Measurements from ENCODE around the gene PELI3. TPM values are rescaled to one million over a fixed set of nuclear protein-coding genes. Genes with fewer than 3 reads are reported as not detected.
A peak's percentile ranks its signal among the peaks of the same experiment; 100 is the strongest.
"Not testable (repeated sequence)": the region's sequence is repeated elsewhere in the genome, so short reads cannot be mapped to it uniquely, and the experiment has no call there.

The PELI3 gene
- total RNA-seq, 2 donors from 2014 or later, result 29.1 to 47.1 TPM

GRCh38 chr11:66432597-66432996 is 34.1 kb upstream of the PELI3 start:
- TF ChIP-seq, protein P1, sequence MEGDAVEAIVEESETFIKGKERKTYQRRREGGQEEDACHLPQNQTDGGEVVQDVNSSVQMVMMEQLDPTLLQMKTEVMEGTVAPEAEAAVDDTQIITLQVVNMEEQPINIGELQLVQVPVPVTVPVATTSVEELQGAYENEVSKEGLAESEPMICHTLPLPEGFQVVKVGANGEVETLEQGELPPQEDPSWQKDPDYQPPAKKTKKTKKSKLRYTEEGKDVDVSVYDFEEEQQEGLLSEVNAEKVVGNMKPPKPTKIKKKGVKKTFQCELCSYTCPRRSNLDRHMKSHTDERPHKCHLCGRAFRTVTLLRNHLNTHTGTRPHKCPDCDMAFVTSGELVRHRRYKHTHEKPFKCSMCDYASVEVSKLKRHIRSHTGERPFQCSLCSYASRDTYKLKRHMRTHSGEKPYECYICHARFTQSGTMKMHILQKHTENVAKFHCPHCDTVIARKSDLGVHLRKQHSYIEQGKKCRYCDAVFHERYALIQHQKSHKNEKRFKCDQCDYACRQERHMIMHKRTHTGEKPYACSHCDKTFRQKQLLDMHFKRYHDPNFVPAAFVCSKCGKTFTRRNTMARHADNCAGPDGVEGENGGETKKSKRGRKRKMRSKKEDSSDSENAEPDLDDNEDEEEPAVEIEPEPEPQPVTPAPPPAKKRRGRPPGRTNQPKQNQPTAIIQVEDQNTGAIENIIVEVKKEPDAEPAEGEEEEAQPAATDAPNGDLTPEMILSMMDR (IDR thresholded peaks at IDR 0.05), result no peak
- DNase-seq (ENCODE audit: low spot score) (no peak), ATAC-seq (ENCODE audit: insufficient number of reproducible peaks, low FRiP score, low read depth) (no peak)
- no peak overlapping the region for H3K4me3 ChIP-seq
- H3K4me1 ChIP-seq (ENCODE audit: control insufficient read depth in 1 of 2, low read depth in 2 of 2), result peaks cover 0 to 1% of the 10 kb centered on the region in 2 donors
- peaks cover 20% of the 10 kb centered on the region for H3K36me3 ChIP-seq
- H3K27me3 ChIP-seq (replicated peaks; ENCODE audit: insufficient read depth), result no peaks in the 10 kb centered on the region
- no peaks in the 10 kb centered on the region for H3K9me3 ChIP-seq
- H3K27ac ChIP-seq, result no peak overlapping the region

GRCh38 chr11:66437979-66438503 is 28.7 kb upstream of the PELI3 start:
- no peak for DNase-seq (ENCODE audit: low spot score)
- Histone ChIP-seq H3K4me1 (ENCODE audit: control insufficient read depth in 1 of 2, low read depth in 2 of 2) (peaks cover 0 to 10% of the 10 kb centered on the region in 2 donors), H3K27ac (peak overlapping the region; percentile 80 to 83), H3K36me3 (peaks cover 20% of the 10 kb centered on the region), H3K9me3 (no peaks in the 10 kb centered on the region), H3K27me3 (replicated peaks; ENCODE audit: insufficient read depth) (no peaks in the 10 kb centered on the region), H3K4me3 (peak overlapping the region; percentile 97)
- TF ChIP-seq, protein P1 (IDR thresholded peaks at IDR 0.05), result no peak
- ATAC-seq (ENCODE audit: insufficient number of reproducible peaks, low FRiP score, low read depth), result peak; percentile 19

- TF ChIP-seq, protein P1 (IDR thresholded peaks at IDR 0.05), result peak; percentile 35
- peak within 1 kb of the TSS; percentile 80 to 83 for H3K27ac ChIP-seq
- H3K4me1 ChIP-seq (ENCODE audit: control insufficient read depth in 1 of 2, low read depth in 2 of 2), result peaks cover 0 to 10% of the 10 kb centered on the region in 2 donors
- H3K9me3 ChIP-seq, result no peaks in the 10 kb centered on the region
- ATAC-seq (ENCODE audit: insufficient number of reproducible peaks, low FRiP score, low read depth) (peak; percentile 92), DNase-seq (ENCODE audit: low spot score) (peak; percentile 65)
- H3K36me3 ChIP-seq, result peaks cover 20% of the 10 kb centered on the region
- peak within 1 kb of the TSS; percentile 97 for H3K4me3 ChIP-seq
- H3K27me3 ChIP-seq (replicated peaks; ENCODE audit: insufficient read depth), result no peaks in the 10 kb centered on the region
Measured at GRCh38 chr11:66438504-66439466, 27.9 kb upstream of the PELI3 start, which contains the start of gene MRPL11. Gene MRPL11, minus strand, starts transcription at chr11:66438848. Its CDS starts 94 bp downstream, at chr11:66438754.

- peaks cover 16% of the 10 kb centered on the region for H3K36me3 ChIP-seq
- H3K4me3 ChIP-seq; H3K4me1 ChIP-seq (ENCODE audit: control insufficient read depth in 1 of 2, low read depth in 2 of 2); H3K9me3 ChIP-seq; ATAC-seq (ENCODE audit: insufficient number of reproducible peaks, low FRiP score, low read depth); H3K27me3 ChIP-seq (replicated peaks; ENCODE audit: insufficient read depth); H3K27ac ChIP-seq; DNase-seq (ENCODE audit: low spot score): not testable (repeated sequence)
Measured at GRCh38 chr11:66440101-66440939, 26.4 kb upstream of the PELI3 start.

DNA sequence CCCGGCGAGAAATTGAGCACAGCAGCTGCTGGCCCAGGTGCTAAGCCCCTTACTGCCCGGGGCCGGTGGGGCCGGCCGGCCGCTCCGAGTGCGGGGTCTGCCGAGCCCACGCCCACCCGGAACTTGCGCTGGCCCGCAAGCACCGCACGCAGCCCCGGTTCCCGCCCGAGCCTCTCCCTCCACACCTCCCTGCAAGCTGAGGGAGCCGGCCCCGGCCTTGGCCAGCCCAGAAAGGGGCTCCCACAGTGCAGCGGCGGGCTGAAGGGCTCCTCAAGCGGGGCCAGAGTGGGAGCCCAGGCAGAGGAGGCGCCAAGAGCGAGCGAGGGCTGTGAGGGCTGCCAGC is 25.8 kb upstream of the PELI3 start:
- H3K27ac ChIP-seq; H3K4me1 ChIP-seq (ENCODE audit: control insufficient read depth in 1 of 2, low read depth in 2 of 2); H3K27me3 ChIP-seq (replicated peaks; ENCODE audit: insufficient read depth); H3K9me3 ChIP-seq; DNase-seq (ENCODE audit: low spot score); H3K36me3 ChIP-seq; H3K4me3 ChIP-seq; ATAC-seq (ENCODE audit: insufficient number of reproducible peaks, low FRiP score, low read depth): not testable (repeated sequence)
